ENCODE results near the gene MC2R.

MC2R gene

GRCh38 chr18:13915995-13916431 lies 677 bp upstream of the MC2R start:
- TF ChIP-seq CTCF (IDR thresholded peaks at IDR 0.05; ENCODE audit: control insufficient read depth, insufficient read depth, low read depth, low read length, missing control alignments): no peak
- no peak overlapping the region for H3K4me3 ChIP-seq (ENCODE audit: control insufficient read depth, low read depth, low read length)
- DNase-seq (ENCODE audit: low read depth): no peak

DNA sequence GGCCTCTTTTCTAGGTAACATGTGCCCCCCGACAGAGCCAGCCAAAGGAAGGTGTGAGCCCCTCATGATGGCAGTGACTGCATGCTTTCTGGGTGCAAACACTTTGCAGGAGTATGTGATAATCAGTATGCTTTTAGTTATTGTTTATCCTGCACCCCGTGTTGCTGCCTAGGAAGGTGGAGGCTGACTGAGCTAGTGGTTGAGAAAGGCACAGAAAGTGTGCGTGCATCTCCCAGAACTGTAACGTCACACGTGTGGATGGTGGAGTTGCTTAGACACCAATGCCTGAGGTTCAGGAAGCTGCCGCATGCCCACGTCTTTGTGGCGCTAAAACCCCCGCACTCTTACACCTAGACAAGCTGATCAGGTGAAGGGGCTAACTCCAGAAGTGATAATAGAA lies 580 bp downstream of the MC2R start:
- TF ChIP-seq CTCF (IDR thresholded peaks at IDR 0.05; ENCODE audit: control insufficient read depth, insufficient read depth, low read depth, low read length, missing control alignments): no peak
- DNase-seq (ENCODE audit: low read depth): no peak
- no peak overlapping the region for H3K4me3 ChIP-seq (ENCODE audit: control insufficient read depth, low read depth, low read length)

GRCh38 chr18:13914170-13914569 lies 1.2 kb downstream of the MC2R start:
- no peak for DNase-seq (ENCODE audit: low read depth)
- TF ChIP-seq CTCF (IDR thresholded peaks at IDR 0.05; ENCODE audit: control insufficient read depth, insufficient read depth, low read depth, low read length, missing control alignments): no peak
- H3K4me3 ChIP-seq (ENCODE audit: control insufficient read depth, low read depth, low read length): no peak overlapping the region

DNA sequence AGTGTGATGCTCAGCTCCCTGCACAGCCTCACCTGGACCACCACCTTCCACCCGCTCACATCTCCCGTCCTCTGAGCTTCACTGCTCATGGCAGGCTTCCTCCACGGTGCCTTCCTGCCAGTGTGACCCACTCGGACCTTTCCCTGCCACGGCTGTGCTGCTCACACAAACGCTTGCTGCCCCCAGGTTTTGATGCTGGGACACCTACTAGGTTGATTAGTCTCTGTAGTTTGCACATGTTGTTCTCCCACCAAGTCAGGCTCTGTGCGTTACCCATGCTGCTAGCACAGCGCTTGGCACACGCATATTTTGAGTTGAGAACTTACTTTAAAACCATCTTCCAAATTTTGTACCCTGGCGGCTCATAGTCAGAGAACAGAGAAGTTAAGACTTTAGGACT lies 2.1 kb downstream of the MC2R start:
- DNase-seq (ENCODE audit: low read depth): no peak
- no peak overlapping the region for H3K4me3 ChIP-seq (ENCODE audit: control insufficient read depth, low read depth, low read length)
- no peak for TF ChIP-seq CTCF (IDR thresholded peaks at IDR 0.05; ENCODE audit: control insufficient read depth, insufficient read depth, low read depth, low read length, missing control alignments)

DNA sequence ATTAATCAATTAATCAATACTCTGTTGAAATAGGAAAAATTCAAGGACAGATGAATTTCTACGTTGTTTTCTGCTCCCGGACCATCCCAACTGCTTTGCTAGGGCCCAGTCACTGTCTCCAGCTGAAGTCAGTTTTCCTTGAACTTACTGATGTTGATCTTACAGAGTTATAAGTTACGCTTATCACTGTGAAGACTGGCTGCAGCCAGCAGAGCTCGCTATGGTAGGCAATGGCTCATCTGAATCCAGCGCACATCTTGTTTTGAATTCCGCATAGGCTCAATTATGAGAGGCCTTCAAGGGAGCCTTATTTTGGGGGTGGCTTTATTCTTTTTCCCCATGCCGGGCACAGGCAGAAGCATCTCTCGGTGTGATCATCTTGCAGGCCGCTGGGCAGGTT lies 2.7 kb downstream of the MC2R start:
- DNase-seq (ENCODE audit: low read depth): no peak
- no peak for TF ChIP-seq CTCF (IDR thresholded peaks at IDR 0.05; ENCODE audit: control insufficient read depth, insufficient read depth, low read depth, low read length, missing control alignments)
- no peak overlapping the region for H3K4me3 ChIP-seq (ENCODE audit: control insufficient read depth, low read depth, low read length)

DNA sequence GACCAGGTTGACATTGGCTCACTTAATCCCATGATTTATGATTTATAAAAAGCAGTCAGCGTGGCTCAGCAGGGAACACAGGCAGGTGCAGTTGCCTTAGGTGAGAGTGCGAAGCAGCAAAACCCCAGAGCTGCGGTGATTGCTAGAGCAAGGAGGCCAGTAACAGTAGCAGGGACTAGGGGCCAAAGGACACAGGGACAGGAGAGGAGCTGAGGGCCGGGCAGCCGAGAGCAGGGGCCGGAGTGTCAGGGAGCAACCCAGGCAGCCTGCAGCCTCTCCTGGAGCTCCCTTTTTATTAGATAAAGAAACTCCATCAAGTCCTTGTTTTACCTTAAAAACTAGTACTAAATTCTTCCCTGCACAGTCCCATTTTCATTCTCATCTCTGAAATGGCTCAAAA lies 4.3 kb downstream of the MC2R start:
- DNase-seq (ENCODE audit: low read depth): no peak
- no peak overlapping the region for H3K4me3 ChIP-seq (ENCODE audit: control insufficient read depth, low read depth, low read length)
- TF ChIP-seq CTCF (IDR thresholded peaks at IDR 0.05; ENCODE audit: control insufficient read depth, insufficient read depth, low read depth, low read length, missing control alignments): no peak

- DNase-seq (ENCODE audit: low read depth): no peak
- no peak for TF ChIP-seq CTCF (IDR thresholded peaks at IDR 0.05; ENCODE audit: control insufficient read depth, insufficient read depth, low read depth, low read length, missing control alignments)
- H3K4me3 ChIP-seq (ENCODE audit: control insufficient read depth, low read depth, low read length): no peak overlapping the region
Measured at GRCh38 chr18:13910501-13910900, 4.8 kb downstream of the MC2R start.
